Measurements from ENCODE around the gene PPFIBP1. TPM values are rescaled to one million over a fixed set of nuclear protein-coding genes. Genes with fewer than 3 reads are reported as not detected.

Gene PPFIBP1
- total and polyA plus RNA-seq, 8 donors: 82.8 to 126 (median 96.7) TPM

DNA sequence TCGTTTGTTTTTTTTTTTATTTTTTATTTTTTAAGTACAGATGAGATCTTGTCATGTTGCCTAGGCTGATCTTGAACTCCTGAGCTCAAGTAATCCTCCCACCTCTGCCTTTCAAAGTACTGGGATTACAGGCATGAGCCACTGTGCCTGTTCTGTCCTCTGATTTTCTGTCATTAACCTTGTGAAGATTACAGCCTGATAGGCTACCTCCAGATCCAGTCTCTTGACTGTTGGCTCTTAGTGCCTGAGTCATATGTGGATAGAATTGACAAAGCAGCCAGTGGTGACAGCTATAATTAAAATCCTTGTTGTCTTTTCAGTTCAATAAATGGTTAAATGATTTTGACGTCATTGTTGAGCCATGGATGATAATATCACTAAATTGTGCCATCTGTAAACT lies 151.0 kb downstream of the PPFIBP1 start:
- no peaks in the 10 kb centered on the region for H3K4me1 ChIP-seq
- DNase-seq (no peak), ATAC-seq (no peak)
- H3K9me3 ChIP-seq: no peaks in the 10 kb centered on the region
- TF ChIP-seq CTCF (IDR thresholded peaks at IDR 0.05): no peak
- intact Hi-C loops (cut with DNase I): no loop called here
- no peak overlapping the region for H3K27ac ChIP-seq
- no peaks in the 10 kb centered on the region for H3K27me3 ChIP-seq
- H3K36me3 ChIP-seq: peaks cover 0 to 41% of the 10 kb centered on the region in 2 donors
- H3K4me3 ChIP-seq: no peak overlapping the region

DNA sequence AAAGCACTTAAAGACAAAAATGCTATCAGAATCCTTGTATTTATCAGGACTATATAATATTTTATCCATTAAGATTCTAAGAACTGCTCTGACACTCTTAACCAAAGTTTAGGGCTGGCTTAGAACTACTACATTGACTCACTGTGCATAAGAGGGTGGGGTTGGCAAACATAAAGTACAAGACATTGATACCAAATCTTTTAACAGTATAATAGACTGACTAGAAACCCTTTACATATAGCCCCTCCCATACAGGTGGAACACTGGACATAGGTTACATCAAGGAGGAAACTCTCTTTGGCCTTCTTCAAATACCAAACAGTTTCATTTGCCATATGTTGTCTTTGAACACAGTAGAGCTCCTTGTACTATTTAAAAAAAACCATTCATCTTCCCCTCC lies 156.6 kb downstream of the PPFIBP1 start:
- Histone ChIP-seq H3K27ac (no peak overlapping the region), H3K9me3 (no peaks in the 10 kb centered on the region), H3K4me3 (no peak overlapping the region), H3K36me3 (peaks cover 0 to 74% of the 10 kb centered on the region in 2 donors), H3K27me3 (no peaks in the 10 kb centered on the region), H3K4me1 (no peaks in the 10 kb centered on the region)
- intact Hi-C loops (cut with DNase I): no loop called here
- ATAC-seq: no peak
- no peak for DNase-seq
- no peak for TF ChIP-seq CTCF (IDR thresholded peaks at IDR 0.05)

DNA sequence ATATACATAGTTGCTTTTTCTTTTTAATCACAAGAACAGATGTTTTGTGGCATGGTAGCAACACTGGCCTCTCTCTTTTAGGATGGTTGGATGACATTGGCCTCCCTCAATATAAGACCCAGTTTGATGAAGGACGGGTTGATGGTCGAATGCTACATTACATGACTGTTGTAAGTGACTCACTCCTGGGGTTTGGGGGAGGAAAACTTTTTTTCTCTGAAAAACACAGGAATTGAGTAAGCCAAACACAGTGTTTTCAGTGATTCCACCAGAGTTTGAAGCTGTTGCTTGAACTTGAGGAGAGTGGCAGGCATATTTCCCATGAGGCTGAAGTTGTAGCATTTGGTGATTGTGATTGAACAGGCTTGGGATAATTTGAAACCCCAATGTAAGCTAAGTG lies 158.5 kb downstream of the PPFIBP1 start:
- intact Hi-C loops (cut with DNase I): no loop called here
- TF ChIP-seq CTCF (IDR thresholded peaks at IDR 0.05): no peak
- no peak for DNase-seq
- Histone ChIP-seq H3K4me3 (no peak overlapping the region), H3K9me3 (no peaks in the 10 kb centered on the region), H3K36me3 (peaks cover 0 to 63% of the 10 kb centered on the region in 2 donors), H3K27me3 (no peaks in the 10 kb centered on the region), H3K27ac (no peak overlapping the region), H3K4me1 (no peaks in the 10 kb centered on the region)
- ATAC-seq: no peak

- Histone ChIP-seq H3K4me1 (no peaks in the 10 kb centered on the region), H3K9me3 (no peaks in the 10 kb centered on the region), H3K27ac (no peak overlapping the region), H3K27me3 (no peaks in the 10 kb centered on the region), H3K4me3 (no peak overlapping the region), H3K36me3 (peaks cover 0 to 72% of the 10 kb centered on the region in 2 donors)
- peak; percentile 89 for ATAC-seq
- intact Hi-C loops (cut with DNase I): no loop called here
- no peak for TF ChIP-seq CTCF (IDR thresholded peaks at IDR 0.05)
- no peak for DNase-seq
These were observed 161.3 kb downstream of the PPFIBP1 start for GRCh38 chr12:27685274-27685673.

DNA sequence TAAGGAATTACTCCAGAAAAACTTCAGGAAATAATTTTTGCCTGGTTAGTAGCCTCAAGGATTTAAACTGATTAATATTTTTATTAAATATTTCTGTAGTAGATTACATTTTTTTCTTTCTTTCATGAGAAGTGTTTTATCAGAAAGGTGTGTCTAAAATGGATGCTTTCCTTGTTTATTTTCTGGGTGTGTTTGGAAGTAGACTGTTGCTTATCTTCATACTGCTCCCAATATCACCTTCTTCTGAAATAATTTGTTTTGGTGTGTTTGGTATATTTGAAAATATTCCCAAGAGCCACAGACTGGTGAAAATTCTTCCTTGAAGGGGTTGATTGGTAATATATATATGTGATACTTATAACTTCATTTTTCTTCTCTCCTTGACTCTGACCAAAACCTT lies 162.1 kb downstream of the PPFIBP1 start:
- no peaks in the 10 kb centered on the region for H3K4me1 ChIP-seq
- DNase-seq (no peak), ATAC-seq (peak; percentile 35)
- no peaks in the 10 kb centered on the region for H3K9me3 ChIP-seq
- intact Hi-C loops (cut with DNase I): no loop called here
- no peaks in the 10 kb centered on the region for H3K27me3 ChIP-seq
- TF ChIP-seq CTCF (IDR thresholded peaks at IDR 0.05): no peak
- H3K4me3 ChIP-seq: no peak overlapping the region
- H3K36me3 ChIP-seq: peaks cover 0 to 71% of the 10 kb centered on the region in 2 donors
- H3K27ac ChIP-seq: no peak overlapping the region
